ENCODE measurements around the gene VIT. TPM values are rescaled to one million over a fixed set of nuclear protein-coding genes. Genes with fewer than 3 reads are reported as not detected.

The VIT gene
- total RNA-seq, 1 experiment from 2014 or later = 2.9 TPM

DNA sequence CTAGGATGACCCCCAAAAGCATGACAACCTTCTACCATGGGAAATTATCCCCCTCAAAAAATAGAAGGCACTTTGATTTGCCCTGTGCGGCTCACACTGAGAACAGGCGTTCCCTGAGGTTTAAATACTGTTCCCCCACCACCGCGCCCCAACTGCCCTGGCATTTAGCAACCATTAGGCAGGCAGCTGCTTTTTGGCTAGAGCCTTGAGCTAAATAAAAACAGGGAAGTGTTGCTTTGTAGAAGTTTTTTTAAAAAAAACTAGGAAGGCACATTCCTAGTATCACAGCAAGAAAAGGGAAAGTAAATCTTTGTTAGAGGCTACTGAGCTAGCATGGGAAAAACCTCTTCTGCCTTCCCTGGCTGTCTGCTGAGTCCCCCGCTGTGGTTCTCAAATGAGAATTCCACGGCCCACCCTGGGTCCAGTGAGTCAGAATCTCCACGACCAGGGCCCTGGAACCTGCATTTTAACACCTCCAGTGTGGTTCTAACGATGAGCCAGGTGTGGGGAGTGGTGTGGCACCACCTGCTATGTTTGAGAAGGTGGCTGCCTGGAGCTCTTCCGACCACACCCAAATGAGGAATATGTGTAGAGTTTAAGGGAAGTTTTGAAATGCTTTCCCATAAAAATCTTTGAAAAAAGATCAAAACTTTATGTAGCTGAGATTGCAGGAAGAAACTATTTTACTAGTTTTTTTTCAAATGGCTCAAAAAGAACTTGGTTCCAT lies 66.4 kb downstream of the VIT start:
- DNase-seq (ENCODE audit: low read depth) = no peak

- no peak for DNase-seq (ENCODE audit: low read depth)
These were observed 72.6 kb downstream of the VIT start for GRCh38 chr2:36769106-36769505.

- peak; percentile 63 for DNase-seq (ENCODE audit: low read depth)
These were observed 74.2 kb downstream of the VIT start for GRCh38 chr2:36770542-36771287.

- no peak for DNase-seq (ENCODE audit: low read depth)
These were observed 75.2 kb downstream of the VIT start for GRCh38 chr2:36771671-36772070.

- DNase-seq (ENCODE audit: low read depth) = no peak
These were observed 77.4 kb downstream of the VIT start for GRCh38 chr2:36773947-36774346.

DNA sequence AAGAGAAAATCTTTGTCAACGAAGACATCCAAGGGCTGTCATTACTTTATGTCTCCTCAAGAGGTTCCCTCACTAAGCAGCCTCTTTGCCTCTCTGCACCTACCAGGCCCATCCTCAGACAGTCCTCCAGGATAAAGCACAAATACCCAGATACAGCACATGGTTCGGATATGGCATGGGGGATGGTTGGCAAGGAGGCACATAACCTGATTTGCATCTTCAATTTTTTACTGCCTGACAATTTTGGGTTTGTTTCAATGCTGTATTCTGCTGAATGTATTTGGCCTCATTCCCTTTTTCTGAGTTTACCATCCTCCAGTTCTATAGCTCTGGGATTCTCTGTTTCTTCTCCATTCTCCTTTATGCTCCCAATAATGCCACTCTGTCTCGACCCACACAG lies 78.8 kb downstream of the VIT start:
- no peak for DNase-seq (ENCODE audit: low read depth)

GRCh38 chr2:36775806-36776205 lies 79.3 kb downstream of the VIT start:
- DNase-seq (ENCODE audit: low read depth) = no peak

DNA sequence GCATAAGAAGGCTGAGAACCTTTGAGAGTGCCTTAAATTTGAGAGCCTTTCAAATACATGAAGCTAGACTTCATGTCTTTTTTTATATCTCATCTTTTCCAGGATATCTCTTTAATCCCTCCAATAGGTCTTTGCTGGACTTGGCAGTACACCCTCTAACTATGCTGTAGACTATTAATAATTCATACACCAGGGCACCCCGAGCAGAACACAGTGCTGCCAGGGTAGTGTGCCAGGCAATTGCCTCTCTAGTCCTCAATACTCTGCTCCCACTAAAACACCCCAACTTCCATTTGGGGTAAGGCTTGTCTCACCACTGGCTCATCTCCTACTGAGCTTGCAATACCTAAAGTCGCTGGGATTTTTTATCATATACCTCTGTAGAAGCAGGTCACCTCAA lies 80.8 kb downstream of the VIT start:
- DNase-seq (ENCODE audit: low read depth) = no peak

GRCh38 chr2:36777788-36778187 lies 81.3 kb downstream of the VIT start:
- no peak for DNase-seq (ENCODE audit: low read depth)

DNA sequence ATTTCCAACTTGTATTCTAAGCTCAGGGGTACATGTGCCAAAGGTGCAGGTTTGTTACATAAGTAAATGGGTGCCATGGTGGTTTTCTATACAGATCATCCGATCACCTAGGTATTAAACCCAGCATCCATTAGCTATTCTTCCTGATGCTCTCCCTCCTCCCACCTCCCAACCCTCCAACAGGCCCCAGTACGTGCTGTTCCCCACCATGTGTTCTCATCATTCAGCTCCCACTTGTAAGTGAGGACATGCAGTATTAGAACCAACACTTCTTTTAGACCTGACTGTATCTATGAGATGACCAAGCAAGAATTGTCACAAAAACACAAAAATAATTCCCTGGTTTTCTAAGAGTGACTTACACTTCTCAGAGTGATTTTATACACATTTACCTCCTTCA lies 83.0 kb downstream of the VIT start:
- no peak for DNase-seq (ENCODE audit: low read depth)

DNA sequence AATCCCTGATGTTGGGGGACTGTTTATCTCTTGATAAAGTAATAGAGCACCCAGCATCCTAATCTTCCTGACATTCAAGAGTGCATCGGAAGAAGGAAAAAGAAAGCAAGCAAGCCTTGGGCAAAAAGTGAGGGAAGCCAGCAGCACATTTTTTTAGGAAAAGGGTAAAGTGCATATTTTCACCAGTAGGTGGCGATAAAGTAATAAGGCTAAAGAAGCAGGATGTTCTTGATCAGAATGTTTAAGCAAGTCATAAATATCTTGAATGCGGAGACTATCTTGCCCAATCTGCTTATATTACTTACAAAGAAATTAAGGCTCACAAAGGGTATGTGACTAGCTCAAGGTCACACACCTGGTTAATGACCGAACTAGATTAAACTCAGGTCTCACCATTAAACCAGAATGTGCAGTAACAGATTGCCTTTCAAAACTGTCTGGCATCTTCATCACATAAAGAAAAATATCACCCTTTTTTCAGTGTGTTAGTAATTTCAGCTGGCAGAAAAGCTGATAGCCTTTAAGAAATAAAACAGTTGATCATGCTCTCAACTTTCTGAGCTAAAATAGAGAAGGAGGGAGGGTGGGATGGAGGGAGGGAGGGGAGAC lies 83.8 kb downstream of the VIT start:
- peak; percentile 69 for DNase-seq (ENCODE audit: low read depth)

DNA sequence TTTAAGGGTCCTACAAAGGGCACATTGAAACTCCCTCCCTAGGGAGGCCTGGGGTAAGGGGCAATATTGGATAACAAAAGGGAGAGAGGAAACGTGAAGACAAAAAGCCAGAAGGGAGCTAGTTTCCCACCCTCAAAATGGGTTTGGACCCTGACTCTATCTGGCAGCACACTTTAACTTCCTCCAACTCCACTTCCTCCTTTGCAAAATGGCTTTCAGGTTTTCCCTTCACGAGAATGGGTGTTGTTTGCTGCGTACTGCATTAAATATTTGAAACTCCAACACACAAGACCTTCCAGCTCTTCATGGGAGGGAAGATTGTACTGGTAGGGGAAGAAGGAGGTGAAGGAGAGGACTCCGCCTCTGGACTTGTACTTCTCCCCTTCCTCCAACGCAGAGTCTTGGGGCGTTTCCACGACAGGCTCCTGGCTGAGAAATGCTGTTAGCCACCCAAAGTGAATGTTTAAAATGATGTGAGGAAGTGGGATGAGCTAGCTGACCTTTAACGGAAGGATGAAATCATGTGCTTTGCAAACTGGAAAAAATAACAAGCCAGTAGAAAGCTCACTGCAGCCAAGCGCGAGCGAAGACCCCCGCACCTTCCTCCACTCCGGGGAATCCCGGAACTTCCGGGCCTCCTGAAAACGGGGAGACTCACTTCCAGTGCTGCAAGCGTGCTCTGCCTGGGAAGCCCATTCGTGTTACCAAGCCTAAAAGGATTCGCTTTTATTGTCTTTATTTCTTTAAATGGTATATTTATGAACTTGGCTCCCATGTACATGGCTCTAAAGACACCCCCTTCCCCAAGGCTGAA lies 85.6 kb downstream of the VIT start:
- DNase-seq (ENCODE audit: low read depth) = no peak

GRCh38 chr2:36783246-36783645 lies 86.7 kb downstream of the VIT start:
- DNase-seq (ENCODE audit: low read depth) = no peak

DNA sequence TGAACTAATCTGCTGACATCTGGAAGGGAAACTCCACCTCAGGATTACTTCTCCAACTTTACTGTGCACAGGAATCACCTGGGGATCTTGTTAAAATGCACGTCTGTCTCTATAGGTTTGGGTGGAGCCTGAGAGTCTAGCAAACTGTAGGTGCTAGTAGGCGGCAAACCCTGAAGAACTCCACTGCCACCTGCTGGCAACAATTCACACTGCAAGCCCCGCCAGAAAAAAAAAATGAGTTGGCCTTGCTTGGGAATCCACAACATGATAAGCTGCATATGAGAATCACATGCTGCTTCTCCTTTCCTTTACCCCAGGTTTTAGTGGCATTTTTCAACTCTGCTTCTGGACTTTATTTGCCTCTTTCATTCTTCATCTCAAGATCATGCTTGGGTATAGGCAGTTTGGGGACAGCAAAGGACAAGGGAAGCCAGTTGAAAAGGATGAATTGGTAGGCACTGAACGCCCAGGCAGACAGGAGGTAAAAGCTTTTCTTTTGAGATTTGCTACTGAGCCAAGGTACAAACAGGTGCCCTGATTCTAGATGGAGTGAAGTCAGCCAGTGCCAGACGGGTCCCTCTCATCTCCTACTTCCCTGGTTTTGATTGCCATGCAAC lies 88.8 kb downstream of the VIT start:
- peak; percentile 66 for DNase-seq (ENCODE audit: low read depth)

DNA sequence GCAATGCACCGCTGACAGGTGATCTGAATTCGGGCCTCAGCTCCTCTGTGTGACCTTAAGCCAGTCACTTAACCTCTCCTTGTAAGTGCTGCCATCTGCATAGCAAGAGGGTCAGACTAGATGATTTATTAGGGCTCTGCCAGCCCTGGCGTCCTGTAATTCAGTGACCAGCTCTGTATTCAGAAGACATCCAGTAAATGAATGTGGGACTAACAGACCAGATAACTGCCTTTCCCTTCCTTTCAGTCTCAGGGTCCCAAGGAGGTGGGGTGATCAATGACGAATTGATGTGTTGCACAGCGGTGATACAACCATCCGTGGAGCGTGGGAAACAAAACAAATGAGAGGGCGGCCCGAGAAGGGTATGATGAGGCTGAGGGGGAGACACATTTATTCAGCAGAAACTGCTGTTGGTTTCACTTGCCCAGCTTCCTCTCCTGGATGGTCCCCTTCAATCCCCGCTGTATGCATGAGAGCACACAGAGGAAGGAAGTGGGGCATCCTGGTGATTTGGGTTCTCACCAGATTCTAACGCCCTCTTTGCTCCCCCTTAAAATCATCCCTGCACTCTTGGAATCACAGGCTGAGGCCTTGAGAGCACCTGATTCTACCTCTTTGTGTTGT lies 92.8 kb downstream of the VIT start:
- DNase-seq (ENCODE audit: low read depth) = no peak

- DNase-seq (ENCODE audit: low read depth) = no peak
These were observed 96.4 kb downstream of the VIT start for GRCh38 chr2:36792951-36793350.

- DNase-seq (ENCODE audit: low read depth) = peak; percentile 17
These were observed 101.0 kb downstream of the VIT start for GRCh38 chr2:36797324-36798070.

DNA sequence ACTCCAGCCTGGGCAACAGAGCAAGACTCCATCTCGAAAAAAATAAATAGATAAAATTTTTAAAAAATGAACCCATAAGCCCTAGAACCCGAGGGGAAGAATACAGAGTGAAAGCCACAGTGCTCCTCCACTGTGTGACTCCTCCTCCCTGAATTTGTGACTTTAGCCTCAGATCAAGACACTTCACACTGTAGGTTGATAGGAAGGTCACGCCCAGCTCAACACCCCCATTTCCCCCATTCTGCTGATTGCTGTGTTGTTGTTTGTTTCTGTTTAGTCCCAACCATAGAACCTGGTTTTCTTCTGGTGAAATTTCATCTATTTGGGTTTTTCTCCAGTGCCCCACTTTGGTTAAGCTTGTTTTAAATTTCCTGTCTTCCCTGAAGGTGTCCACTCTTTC lies 102.2 kb downstream of the VIT start:
- no peak for DNase-seq (ENCODE audit: low read depth)

DNA sequence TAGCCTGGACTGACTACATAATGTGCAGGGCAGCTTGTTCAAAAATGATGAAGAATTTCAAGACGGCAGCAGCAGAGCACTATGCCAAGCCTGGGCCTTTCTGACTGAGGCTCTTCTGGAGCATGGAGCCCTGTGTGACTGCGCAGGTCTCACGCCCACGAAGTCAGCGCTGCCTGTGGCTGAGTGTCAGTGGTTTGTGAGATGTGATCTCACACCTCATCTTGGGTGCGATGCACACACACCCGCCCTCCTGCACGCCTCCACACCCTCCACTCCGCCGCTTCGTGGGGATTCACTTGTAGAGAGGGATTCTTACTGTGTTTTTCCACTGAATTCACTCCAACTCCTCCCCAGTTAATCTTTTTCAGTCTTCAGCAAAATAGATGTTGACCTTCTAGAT lies 103.9 kb downstream of the VIT start:
- DNase-seq (ENCODE audit: low read depth) = no peak

DNA sequence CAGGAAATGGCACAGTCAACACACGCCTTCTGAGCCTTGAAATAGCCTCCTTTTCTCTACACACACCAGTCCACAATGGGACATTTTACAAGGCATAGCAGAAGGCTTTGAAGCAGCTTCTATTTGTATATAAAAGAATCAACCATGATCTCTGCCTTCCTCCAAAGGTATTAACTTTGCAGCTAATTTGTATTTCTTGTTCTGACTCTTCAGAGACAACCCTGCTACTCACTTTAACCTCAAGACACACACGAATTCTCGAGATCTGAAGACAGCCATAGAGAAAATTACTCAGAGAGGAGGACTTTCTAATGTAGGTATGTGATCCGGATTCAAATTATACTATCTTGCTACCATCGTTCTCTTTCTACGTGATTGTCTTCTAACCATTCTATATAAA lies 104.6 kb downstream of the VIT start:
- no peak for DNase-seq (ENCODE audit: low read depth)

DNA sequence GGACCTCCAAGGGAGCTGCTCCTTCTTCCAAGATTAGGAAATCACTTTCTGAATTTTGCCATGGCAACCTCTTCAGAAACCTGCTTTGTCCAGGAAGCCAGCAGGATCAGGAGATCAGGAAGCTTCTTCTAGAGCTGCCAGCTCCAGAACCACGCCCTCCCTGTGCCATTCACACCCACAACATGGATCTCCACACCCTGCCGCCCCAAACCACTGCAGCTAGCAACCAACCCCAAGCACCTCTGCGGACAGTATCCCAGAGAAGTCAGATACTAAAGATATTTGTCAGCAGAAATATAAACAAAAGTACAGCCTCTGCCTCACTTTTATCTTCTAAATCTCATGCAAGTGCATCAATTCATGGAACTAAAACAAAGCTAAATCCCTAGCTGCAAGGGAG lies 106.4 kb downstream of the VIT start:
- no peak for DNase-seq (ENCODE audit: low read depth)

Data from RPMI7951 (cell line).